HUES48 (cell line): ENCODE results near the gene TMIGD1.
A peak's percentile ranks its signal among the peaks of the same experiment; 100 is the strongest.

Source experiments
- H3K27ac ChIP-seq: one replicate; pipeline ENCODE4 v1.7.0; 2013; ENCODE audit warnings: low read depth, low read length, inconsistent platforms
- H3K27me3 ChIP-seq: 2 replicates; pipeline ENCODE4 v1.6.1; 2013; ENCODE audit warnings: mild to moderate bottlenecking, low read length; ENCODE audit not compliant: control insufficient read depth, insufficient read depth
- H3K36me3 ChIP-seq: 2 replicates; pipeline ENCODE4 v1.6.1; 2013; ENCODE audit warnings: low read length; ENCODE audit not compliant: control insufficient read depth, insufficient read depth
- H3K4me1 ChIP-seq: 2 replicates; pipeline ENCODE4 v1.6.1; 2013; ENCODE audit warnings: mild to moderate bottlenecking, low read length; ENCODE audit not compliant: control insufficient read depth, insufficient read depth
- H3K4me3 ChIP-seq: 2 replicates; pipeline ENCODE4 v1.5.1; 2013; ENCODE audit warnings: mild to moderate bottlenecking, low read depth, low read length
- H3K9ac ChIP-seq: 2 replicates; pipeline ENCODE4 v1.6.1; 2013; ENCODE audit warnings: mild to moderate bottlenecking, low read depth, low read length, moderate library complexity
- H3K9me3 ChIP-seq: 2 replicates; pipeline ENCODE4 v1.6.1; 2013; ENCODE audit warnings: low read length; ENCODE audit not compliant: control insufficient read depth, insufficient read depth

Gene TMIGD1

GRCh38 chr17:30302241-30302640 is 31.6 kb downstream of the TMIGD1 start:
- H3K9me3 ChIP-seq, result no peaks in the 10 kb centered on the region
- H3K36me3 ChIP-seq, result no peaks in the 10 kb centered on the region
- H3K27me3 ChIP-seq, result no peaks in the 10 kb centered on the region
- no peaks in the 10 kb centered on the region for H3K4me1 ChIP-seq
- no peak overlapping the region for H3K9ac ChIP-seq
- H3K4me3 ChIP-seq, result no peak overlapping the region
- no peak overlapping the region for H3K27ac ChIP-seq

GRCh38 chr17:30300818-30301217 is 33.0 kb downstream of the TMIGD1 start:
- no peak overlapping the region for H3K27ac ChIP-seq
- H3K27me3 ChIP-seq, result no peaks in the 10 kb centered on the region
- H3K36me3 ChIP-seq, result no peaks in the 10 kb centered on the region
- no peak overlapping the region for H3K9ac ChIP-seq
- no peak overlapping the region for H3K4me3 ChIP-seq
- H3K9me3 ChIP-seq, result no peaks in the 10 kb centered on the region
- H3K4me1 ChIP-seq, result no peaks in the 10 kb centered on the region

- no peaks in the 10 kb centered on the region for H3K9me3 ChIP-seq
- H3K4me3 ChIP-seq, result no peak overlapping the region
- no peaks in the 10 kb centered on the region for H3K36me3 ChIP-seq
- H3K27me3 ChIP-seq, result no peaks in the 10 kb centered on the region
- H3K9ac ChIP-seq, result no peak overlapping the region
- no peak overlapping the region for H3K27ac ChIP-seq
- no peaks in the 10 kb centered on the region for H3K4me1 ChIP-seq
Measured at GRCh38 chr17:30299000-30299399, 34.9 kb downstream of the TMIGD1 start.

GRCh38 chr17:30297715-30298114 is 36.1 kb downstream of the TMIGD1 start:
- no peaks in the 10 kb centered on the region for H3K36me3 ChIP-seq

GRCh38 chr17:30296499-30297080 is 37.3 kb downstream of the TMIGD1 start:
- Histone ChIP-seq H3K9me3 (no peaks in the 10 kb centered on the region), H3K27me3 (peaks cover 9% of the 10 kb centered on the region; the same call in 1 of the 2 replicates), H3K27ac (no peak overlapping the region), H3K36me3 (no peaks in the 10 kb centered on the region), H3K4me3 (no peak overlapping the region), H3K4me1 (no peaks in the 10 kb centered on the region), H3K9ac (no peak overlapping the region)

More at GRCh38 chr17:30297715-30298114, 36.1 kb downstream of the TMIGD1 start:
- Histone ChIP-seq H3K4me3 (no peak overlapping the region), H3K4me1 (no peaks in the 10 kb centered on the region), H3K9me3 (no peaks in the 10 kb centered on the region), H3K9ac (no peak overlapping the region), H3K27me3 (peaks cover 8% of the 10 kb centered on the region; the same call in 1 of the 2 replicates), H3K27ac (no peak overlapping the region)

GRCh38 chr17:30292286-30292858 is 41.5 kb downstream of the TMIGD1 start:
- peaks cover 7% of the 10 kb centered on the region for H3K4me1 ChIP-seq
- peak overlapping the region; percentile 76 for H3K9ac ChIP-seq
- H3K36me3 ChIP-seq, result peaks cover 29% of the 10 kb centered on the region
- H3K4me3 ChIP-seq, result peak overlapping the region; percentile 96
- H3K27me3 ChIP-seq, result peaks cover 9% of the 10 kb centered on the region; the same call in 1 of the 2 replicates
- peak overlapping the region; percentile 87 for H3K27ac ChIP-seq
- no peaks in the 10 kb centered on the region for H3K9me3 ChIP-seq

- Histone ChIP-seq H3K36me3 (peaks cover 35% of the 10 kb centered on the region), H3K4me1 (peaks cover 7% of the 10 kb centered on the region), H3K9ac (peak within 1 kb of the TSS; percentile 78), H3K4me3 (peak within 1 kb of the TSS; percentile 96), H3K9me3 (no peaks in the 10 kb centered on the region), H3K27me3 (peaks cover 9% of the 10 kb centered on the region; the same call in 1 of the 2 replicates), H3K27ac (peak within 1 kb of the TSS; percentile 87)
Measured at GRCh38 chr17:30291543-30292285, 42.1 kb downstream of the TMIGD1 start, which contains the start of gene BLMH. Gene BLMH, minus strand, starts transcription at chr17:30291944. Its CDS starts 125 bp downstream, at chr17:30291819.

- H3K27ac ChIP-seq, result peak overlapping the region; percentile 87
- H3K9ac ChIP-seq, result peak overlapping the region; percentile 78
- peak overlapping the region; percentile 96 for H3K4me3 ChIP-seq
- H3K27me3 ChIP-seq, result peaks cover 9% of the 10 kb centered on the region; the same call in 1 of the 2 replicates
- peaks cover 7% of the 10 kb centered on the region for H3K4me1 ChIP-seq
- peaks cover 43% of the 10 kb centered on the region for H3K36me3 ChIP-seq
- H3K9me3 ChIP-seq, result no peaks in the 10 kb centered on the region
Measured at GRCh38 chr17:30290696-30291542, 42.9 kb downstream of the TMIGD1 start.

- Histone ChIP-seq H3K9ac (no peak overlapping the region), H3K4me1 (peaks cover 7% of the 10 kb centered on the region), H3K36me3 (peaks cover 52% of the 10 kb centered on the region), H3K27me3 (peaks cover 9% of the 10 kb centered on the region; the same call in 1 of the 2 replicates), H3K27ac (no peak overlapping the region), H3K4me3 (no peak overlapping the region), H3K9me3 (no peaks in the 10 kb centered on the region)
Measured at GRCh38 chr17:30290077-30290476, 43.8 kb downstream of the TMIGD1 start.

GRCh38 chr17:30279156-30279555 is 54.7 kb downstream of the TMIGD1 start:
- Histone ChIP-seq H3K4me3 (no peak overlapping the region), H3K4me1 (no peaks in the 10 kb centered on the region), H3K9me3 (no peaks in the 10 kb centered on the region), H3K27ac (no peak overlapping the region), H3K9ac (no peak overlapping the region), H3K27me3 (no peaks in the 10 kb centered on the region), H3K36me3 (peaks cover 88% of the 10 kb centered on the region)
